Memory B cell (primary cell): Measurements from ENCODE around the gene ITGA3.

Source experiments
- ATAC-seq: fragments of 150-1000 bp; cut with Tn5 transposase; 2 replicates; pipeline ENCODE4 v1.10.0; 2021; ENCODE audit warnings: low read depth, mild to moderate bottlenecking, moderate library complexity
- DNase-seq, 2 donors: peaks; one replicate each; pipeline ENCODE4 v3.0.0; 2022; ENCODE audit warnings: low spot score in 2 of 2
- H3K27ac Mint-ChIP-seq: one replicate; pipeline ENCODE4 v1.8.0; 2022; ENCODE audit warnings: mild to moderate bottlenecking, moderate library complexity, mixed read lengths
- H3K27me3 Mint-ChIP-seq: one replicate; pipeline ENCODE4 v1.8.0; 2022; ENCODE audit warnings: mixed read lengths
- H3K36me3 Mint-ChIP-seq: one replicate; pipeline ENCODE4 v1.8.0; 2022; ENCODE audit warnings: mild to moderate bottlenecking, mixed read lengths
- H3K4me1 Mint-ChIP-seq: one replicate; pipeline ENCODE4 v1.8.0; 2022; ENCODE audit warnings: mixed read lengths
- H3K4me3 Mint-ChIP-seq: one replicate; pipeline ENCODE4 v1.8.0; 2022; ENCODE audit warnings: mild to moderate bottlenecking, moderate library complexity, mixed read lengths
- H3K9me3 Mint-ChIP-seq: one replicate; pipeline ENCODE4 v1.8.0; 2022; ENCODE audit warnings: mixed read lengths

The ITGA3 gene

GRCh38 chr17:50103941-50104340 is 48.0 kb downstream of the ITGA3 start:
- H3K4me1 Mint-ChIP-seq, result peaks cover 2% of the 10 kb centered on the region
- no peak overlapping the region for H3K4me3 Mint-ChIP-seq
- H3K36me3 Mint-ChIP-seq, result peaks cover 18% of the 10 kb centered on the region
- no peak overlapping the region for H3K27ac Mint-ChIP-seq
- H3K27me3 Mint-ChIP-seq, result no peaks in the 10 kb centered on the region
- no peaks in the 10 kb centered on the region for H3K9me3 Mint-ChIP-seq
- no peak for DNase-seq
- ATAC-seq, result no peak

- DNase-seq (no peak), ATAC-seq (no peak)
- H3K27me3 Mint-ChIP-seq, result no peaks in the 10 kb centered on the region
- H3K27ac Mint-ChIP-seq, result no peak overlapping the region
- H3K4me1 Mint-ChIP-seq, result no peaks in the 10 kb centered on the region
- H3K36me3 Mint-ChIP-seq, result peaks cover 22% of the 10 kb centered on the region
- no peaks in the 10 kb centered on the region for H3K9me3 Mint-ChIP-seq
- H3K4me3 Mint-ChIP-seq, result no peak overlapping the region
Observed at GRCh38 chr17:50105811-50106210, 49.9 kb downstream of the ITGA3 start.

- Mint-ChIP-seq H3K36me3 (peaks cover 22% of the 10 kb centered on the region), H3K27ac (no peak overlapping the region), H3K27me3 (no peaks in the 10 kb centered on the region), H3K4me1 (no peaks in the 10 kb centered on the region), H3K4me3 (no peak overlapping the region), H3K9me3 (no peaks in the 10 kb centered on the region)
- DNase-seq (no peak), ATAC-seq (no peak)
Observed at GRCh38 chr17:50106393-50107131, 50.7 kb downstream of the ITGA3 start.

- H3K4me3 Mint-ChIP-seq, result no peak overlapping the region
- H3K9me3 Mint-ChIP-seq, result no peaks in the 10 kb centered on the region
- no peaks in the 10 kb centered on the region for H3K27me3 Mint-ChIP-seq
- DNase-seq (no peak), ATAC-seq (no peak)
- no peaks in the 10 kb centered on the region for H3K4me1 Mint-ChIP-seq
- H3K27ac Mint-ChIP-seq, result no peak overlapping the region
- peaks cover 22% of the 10 kb centered on the region for H3K36me3 Mint-ChIP-seq
Observed at GRCh38 chr17:50107790-50108414, 52.0 kb downstream of the ITGA3 start.

GRCh38 chr17:50108556-50108955 is 52.6 kb downstream of the ITGA3 start:
- ATAC-seq, result no peak
- Mint-ChIP-seq H3K27ac (peak overlapping the region; percentile 6), H3K9me3 (no peaks in the 10 kb centered on the region), H3K4me3 (no peak overlapping the region), H3K36me3 (peaks cover 22% of the 10 kb centered on the region), H3K27me3 (peaks cover 1% of the 10 kb centered on the region), H3K4me1 (no peaks in the 10 kb centered on the region)
- DNase-seq, result no peak

- DNase-seq, result no peak
Observed at GRCh38 chr17:50109207-50109606, 53.3 kb downstream of the ITGA3 start.

GRCh38 chr17:50109785-50110184 is 53.9 kb downstream of the ITGA3 start:
- Mint-ChIP-seq H3K4me3 (no peak overlapping the region), H3K4me1 (peaks cover under 1% of the 10 kb centered on the region), H3K27me3 (peaks cover 4% of the 10 kb centered on the region), H3K27ac (no peak overlapping the region), H3K9me3 (no peaks in the 10 kb centered on the region), H3K36me3 (peaks cover 22% of the 10 kb centered on the region)
- no peak for DNase-seq
- no peak for ATAC-seq

More at GRCh38 chr17:50109207-50109606, 53.3 kb downstream of the ITGA3 start:
- no peaks in the 10 kb centered on the region for H3K4me1 Mint-ChIP-seq
- H3K9me3 Mint-ChIP-seq, result no peaks in the 10 kb centered on the region
- H3K27me3 Mint-ChIP-seq, result peaks cover 3% of the 10 kb centered on the region
- no peak overlapping the region for H3K4me3 Mint-ChIP-seq
- peaks cover 22% of the 10 kb centered on the region for H3K36me3 Mint-ChIP-seq
- no peak for ATAC-seq
- peak overlapping the region; percentile 6 for H3K27ac Mint-ChIP-seq

GRCh38 chr17:50110591-50111349 is 54.9 kb downstream of the ITGA3 start:
- DNase-seq (no peak), ATAC-seq (no peak)
- Mint-ChIP-seq H3K4me3 (no peak overlapping the region), H3K27me3 (peaks cover 10% of the 10 kb centered on the region), H3K9me3 (no peaks in the 10 kb centered on the region), H3K27ac (no peak overlapping the region), H3K36me3 (peaks cover 14% of the 10 kb centered on the region), H3K4me1 (peaks cover 6% of the 10 kb centered on the region)

GRCh38 chr17:50111673-50112655 is 56.1 kb downstream of the ITGA3 start:
- Mint-ChIP-seq H3K36me3 (peaks cover 11% of the 10 kb centered on the region), H3K4me3 (no peak overlapping the region), H3K4me1 (peaks cover 7% of the 10 kb centered on the region), H3K9me3 (no peaks in the 10 kb centered on the region), H3K27ac (no peak overlapping the region), H3K27me3 (peaks cover 14% of the 10 kb centered on the region)
- DNase-seq (no peak), ATAC-seq (no peak)

- ATAC-seq (no peak), DNase-seq (no peak)
- no peak overlapping the region for H3K4me3 Mint-ChIP-seq
- no peaks in the 10 kb centered on the region for H3K9me3 Mint-ChIP-seq
- peaks cover 16% of the 10 kb centered on the region for H3K27me3 Mint-ChIP-seq
- peaks cover 11% of the 10 kb centered on the region for H3K4me1 Mint-ChIP-seq
- peaks cover 8% of the 10 kb centered on the region for H3K36me3 Mint-ChIP-seq
- H3K27ac Mint-ChIP-seq, result no peak overlapping the region
Observed at GRCh38 chr17:50112694-50113093, 56.8 kb downstream of the ITGA3 start.

- peaks cover 20% of the 10 kb centered on the region for H3K27me3 Mint-ChIP-seq
- no peak for ATAC-seq
- DNase-seq, result no peak
- no peak overlapping the region for H3K4me3 Mint-ChIP-seq
- H3K4me1 Mint-ChIP-seq, result peaks cover 11% of the 10 kb centered on the region
- no peak overlapping the region for H3K27ac Mint-ChIP-seq
- no peaks in the 10 kb centered on the region for H3K9me3 Mint-ChIP-seq
- peaks cover 6% of the 10 kb centered on the region for H3K36me3 Mint-ChIP-seq
Observed at GRCh38 chr17:50113624-50114320, 57.9 kb downstream of the ITGA3 start.

GRCh38 chr17:50114401-50114800 is 58.5 kb downstream of the ITGA3 start:
- H3K4me1 Mint-ChIP-seq, result peaks cover 11% of the 10 kb centered on the region
- H3K9me3 Mint-ChIP-seq, result no peaks in the 10 kb centered on the region

GRCh38 chr17:50114849-50115357 is 59.0 kb downstream of the ITGA3 start:
- Mint-ChIP-seq H3K27me3 (peaks cover 22% of the 10 kb centered on the region), H3K36me3 (no peaks in the 10 kb centered on the region), H3K9me3 (no peaks in the 10 kb centered on the region), H3K4me1 (peaks cover 11% of the 10 kb centered on the region), H3K27ac (no peak overlapping the region), H3K4me3 (no peak overlapping the region)
- ATAC-seq (peak; percentile 49), DNase-seq (peak in 1 of 2 donors; percentile 50)

More at GRCh38 chr17:50114401-50114800, 58.5 kb downstream of the ITGA3 start:
- Mint-ChIP-seq H3K27me3 (peaks cover 22% of the 10 kb centered on the region), H3K27ac (no peak overlapping the region), H3K4me3 (no peak overlapping the region), H3K36me3 (peaks cover under 1% of the 10 kb centered on the region)
- DNase-seq, result no peak
- no peak for ATAC-seq
